NCI-H69 (cell line): ENCODE measurements around the gene TTC33.

Experiments used
- DNase-seq: peaks from one replicate; lab custom pipeline; 2025; lab: John Stamatoyannopoulos, UW

The TTC33 gene

DNA sequence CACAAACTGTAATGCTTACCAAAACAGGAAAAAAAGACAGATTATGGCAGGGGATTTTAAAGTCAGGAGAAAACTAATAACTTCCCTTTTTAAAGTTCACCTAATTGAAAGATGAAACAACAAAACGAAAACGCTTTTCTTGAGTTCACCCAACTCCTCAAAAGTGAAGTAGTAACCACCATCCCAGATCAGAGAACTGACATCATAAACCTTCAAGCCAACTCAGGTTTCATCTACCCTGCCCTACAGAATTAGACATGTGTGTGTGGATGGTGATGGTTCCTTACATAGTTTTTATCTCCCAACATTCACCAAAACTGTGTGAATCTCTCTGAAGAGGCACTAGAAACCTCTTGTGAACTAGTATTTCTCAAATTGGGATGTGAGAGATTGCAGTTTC, 271.3 kb downstream of the TTC33 start:
- DNase-seq: no peak

- no peak for DNase-seq
These were observed 272.4 kb downstream of the TTC33 start for GRCh38 chr5:40483316-40483715.

- no peak for DNase-seq
These were observed 274.5 kb downstream of the TTC33 start for GRCh38 chr5:40481241-40481640.

DNA sequence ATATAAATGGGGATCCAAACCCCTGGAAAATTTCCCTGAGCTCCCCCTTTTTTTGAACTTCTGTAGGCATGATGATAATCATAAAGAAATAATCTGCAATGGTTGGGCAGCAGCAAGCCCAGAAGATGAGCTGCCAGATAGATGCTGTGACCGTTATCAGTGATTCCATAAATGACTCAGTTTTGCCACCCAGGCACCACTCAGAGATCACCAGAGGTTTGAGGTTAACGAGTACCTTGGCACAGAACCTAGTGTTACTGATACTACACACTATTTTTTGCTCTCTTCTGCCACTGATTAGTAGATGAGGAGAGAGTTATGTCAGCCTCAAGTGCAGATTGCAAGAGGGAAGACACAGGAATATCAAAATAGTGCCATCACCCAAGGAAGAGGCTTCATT, 275.4 kb downstream of the TTC33 start:
- DNase-seq: no peak

DNA sequence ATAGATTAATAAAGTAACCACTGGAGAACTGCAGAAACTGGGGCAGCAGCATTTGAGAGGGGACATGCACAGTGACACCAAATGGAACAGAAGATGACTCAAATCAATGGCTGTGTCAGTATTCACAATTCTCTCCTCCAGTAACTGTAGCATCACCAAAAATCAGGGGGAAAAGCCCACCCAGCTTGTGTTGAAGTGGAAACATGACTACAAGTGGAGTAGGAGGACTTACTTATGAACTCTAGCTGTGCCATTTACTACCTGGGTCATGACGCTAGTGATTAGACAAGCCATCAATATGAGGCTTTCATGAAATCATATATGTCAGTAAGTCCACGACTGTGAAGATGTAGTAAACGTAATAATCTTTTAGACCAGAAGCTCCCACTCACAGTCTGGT, 275.8 kb downstream of the TTC33 start:
- no peak for DNase-seq

- DNase-seq: no peak
These were observed 277.0 kb downstream of the TTC33 start for GRCh38 chr5:40478766-40479165.

- no peak for DNase-seq
These were observed 277.8 kb downstream of the TTC33 start for GRCh38 chr5:40477856-40478546.

DNA sequence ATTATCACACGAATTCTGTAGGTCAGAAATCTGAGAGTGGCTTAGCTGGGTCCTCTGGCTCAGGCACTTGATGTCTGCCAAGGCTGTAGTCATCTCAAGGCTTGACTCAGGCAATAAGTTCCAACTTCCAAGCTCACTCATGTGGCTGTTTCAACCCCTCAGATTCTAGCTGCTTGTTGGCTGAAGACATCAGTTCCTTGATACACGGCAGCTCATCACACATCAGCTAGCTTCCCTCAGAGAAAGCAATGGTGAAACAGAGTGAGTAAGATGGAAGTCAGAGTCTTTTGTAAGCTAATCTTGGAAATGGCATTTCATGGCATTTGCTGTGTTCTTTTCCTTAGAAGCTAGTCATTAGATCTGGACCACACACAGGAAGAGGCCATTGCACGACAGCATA, 280.2 kb downstream of the TTC33 start:
- DNase-seq: no peak

DNA sequence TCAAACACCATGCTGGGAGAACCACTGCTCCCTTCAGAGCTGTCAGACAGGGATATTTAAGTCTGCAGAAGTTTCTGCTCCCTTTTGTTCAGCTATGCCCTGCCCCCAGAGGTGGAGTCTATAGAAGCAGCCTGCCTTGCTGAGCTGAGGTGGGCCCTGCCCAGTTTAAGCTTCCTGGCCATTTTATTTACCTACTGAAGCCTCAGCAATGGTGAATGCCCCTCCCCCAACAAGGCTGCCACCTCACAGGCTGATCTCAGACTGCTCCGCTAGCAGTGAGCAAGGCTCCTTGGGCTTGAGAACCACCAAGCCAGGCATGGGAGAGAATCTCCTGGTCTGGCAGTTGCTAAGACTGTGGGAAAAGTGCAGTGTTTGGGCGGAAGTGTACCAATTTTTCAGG, 281.5 kb downstream of the TTC33 start:
- no peak for DNase-seq

DNA sequence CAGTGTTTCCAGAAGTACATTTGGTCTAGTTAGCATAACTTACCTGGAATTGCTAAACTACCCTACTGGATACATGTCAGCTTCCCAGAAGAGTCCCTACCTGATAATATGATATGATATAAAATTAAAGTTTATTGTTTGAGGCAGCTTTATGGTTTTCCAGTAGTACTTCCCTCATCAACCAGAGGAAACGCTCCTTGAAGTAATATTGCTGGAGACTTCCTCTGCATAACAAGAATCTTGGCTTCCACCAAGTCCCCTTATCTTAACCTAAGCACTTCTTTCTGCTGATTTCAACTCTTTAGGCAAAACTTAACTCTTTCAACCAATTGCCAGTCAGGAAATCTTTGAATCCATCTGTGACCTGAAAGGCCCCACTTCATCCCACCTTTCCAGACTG, 290.3 kb downstream of the TTC33 start:
- no peak for DNase-seq

GRCh38 chr5:40464511-40464910, 291.2 kb downstream of the TTC33 start:
- DNase-seq: no peak
